ENCODE data around the gene ARHGEF11.

Gene ARHGEF11

DNA sequence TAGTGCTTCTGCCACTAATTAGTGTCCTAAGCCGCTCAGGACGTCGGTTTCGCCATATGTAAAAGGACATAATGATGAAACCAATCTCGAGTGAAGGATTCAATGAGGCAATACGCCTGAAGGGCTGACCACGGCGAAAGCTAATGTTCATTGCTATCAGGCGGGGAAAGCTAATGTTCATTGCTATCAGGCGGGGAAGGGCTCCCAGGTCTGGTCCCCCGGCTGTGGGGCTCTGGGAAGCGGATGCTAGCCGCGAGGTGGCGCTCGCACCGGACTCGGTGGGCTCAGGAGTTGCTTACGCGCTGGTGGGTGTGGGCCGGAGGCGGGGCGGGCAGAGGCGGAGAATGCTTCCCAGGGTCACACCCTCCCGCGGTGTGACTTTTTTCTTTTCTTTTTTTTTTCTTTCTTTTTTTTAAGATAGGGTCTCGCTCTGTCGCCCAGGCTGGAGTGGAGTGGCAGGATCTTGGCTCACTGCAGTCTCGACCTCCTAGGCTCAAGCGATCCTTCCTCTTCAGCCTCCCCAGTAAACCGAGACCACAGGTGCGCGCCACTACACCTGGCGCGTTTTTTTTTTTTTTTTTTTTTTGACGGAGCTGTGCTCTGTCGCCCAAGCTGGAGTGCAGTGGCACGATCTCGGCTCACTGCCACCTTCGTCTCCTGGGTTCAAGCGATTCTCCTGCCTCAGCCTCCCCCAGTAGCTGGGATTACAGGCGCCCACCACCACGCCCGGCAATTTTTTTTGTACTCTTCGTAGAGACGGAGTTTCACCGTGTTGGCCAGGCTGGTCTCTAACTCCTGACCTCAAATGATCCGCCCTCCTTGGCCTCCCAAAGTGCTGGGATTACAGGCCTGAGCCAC lies 153.1 kb downstream of the ARHGEF11 start:
- DNase-seq: peak; percentile 87

GRCh38 chr1:156889802-156890580 lies 155.6 kb downstream of the ARHGEF11 start:
- DNase-seq: peak; percentile 47

DNA sequence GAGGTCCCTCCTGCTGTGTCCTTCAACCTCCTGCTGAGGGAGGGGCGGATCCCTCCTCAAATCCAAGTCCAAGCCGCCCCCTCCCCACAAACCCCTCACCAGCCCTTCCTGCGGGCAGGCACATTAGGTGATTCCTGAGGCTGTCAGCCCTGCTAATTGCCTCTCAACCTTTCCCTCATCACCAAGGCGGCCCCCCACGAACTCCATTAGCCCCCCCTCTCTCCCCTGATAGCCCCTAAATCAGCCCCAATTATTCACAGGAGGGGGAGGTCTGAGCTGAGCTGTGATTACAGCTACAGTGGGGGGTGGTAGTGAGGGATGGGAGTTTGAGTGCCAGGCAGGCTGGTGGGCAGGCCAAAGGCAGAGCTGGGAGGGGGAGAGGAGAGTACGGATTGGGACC lies 157.8 kb downstream of the ARHGEF11 start:
- DNase-seq: no peak

- no peak for DNase-seq
Measured at GRCh38 chr1:156887317-156887716, 158.2 kb downstream of the ARHGEF11 start.

GRCh38 chr1:156886583-156887281 lies 158.8 kb downstream of the ARHGEF11 start:
- no peak for DNase-seq

- DNase-seq: no peak
Measured at GRCh38 chr1:156885880-156886355, 159.6 kb downstream of the ARHGEF11 start.

GRCh38 chr1:156885314-156885713 lies 160.2 kb downstream of the ARHGEF11 start:
- no peak for DNase-seq

Data from stimulated activated CD4-positive, alpha-beta T cell treated with anti-CD3 and anti-CD28 coated beads, Interleukin-1b, Interleukin-23, amount 100 ng/mL, for 48 hours (primary cell).